GM19351 (cell line): Measurements from ENCODE around the gene CAP2.
"Not testable (repeated sequence)": the region's sequence is repeated elsewhere in the genome, so short reads cannot be mapped to it uniquely, and the experiment has no call there.

ENCODE experiments used
- ATAC-seq: cut with Tn5 transposase; IDR thresholded peaks from one replicate; pipeline ENCODE4 v1.9.1; 2021; ENCODE audit warnings: mild to moderate bottlenecking, moderate library complexity; ENCODE audit not compliant: unreplicated experiment

CAP2 gene

DNA sequence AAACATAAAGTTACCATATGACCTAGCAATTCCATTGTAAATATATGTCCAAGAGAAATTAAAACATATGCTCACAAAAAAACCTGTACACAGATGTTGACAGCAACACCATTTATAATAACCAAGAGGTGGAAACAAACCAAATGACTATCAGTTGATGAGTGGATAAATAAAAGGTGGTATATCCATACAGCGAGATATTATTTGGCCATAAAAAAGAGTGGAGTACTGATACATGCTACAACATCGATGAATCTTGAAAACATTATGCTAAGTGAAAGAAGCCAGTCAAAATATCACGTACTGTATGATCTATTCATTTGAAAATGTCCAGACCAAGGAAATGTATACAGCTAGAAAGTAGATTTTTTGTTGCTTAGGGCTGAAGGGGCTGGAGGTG is 2.9 kb downstream of the CAP2 start:
- no peak for ATAC-seq

DNA sequence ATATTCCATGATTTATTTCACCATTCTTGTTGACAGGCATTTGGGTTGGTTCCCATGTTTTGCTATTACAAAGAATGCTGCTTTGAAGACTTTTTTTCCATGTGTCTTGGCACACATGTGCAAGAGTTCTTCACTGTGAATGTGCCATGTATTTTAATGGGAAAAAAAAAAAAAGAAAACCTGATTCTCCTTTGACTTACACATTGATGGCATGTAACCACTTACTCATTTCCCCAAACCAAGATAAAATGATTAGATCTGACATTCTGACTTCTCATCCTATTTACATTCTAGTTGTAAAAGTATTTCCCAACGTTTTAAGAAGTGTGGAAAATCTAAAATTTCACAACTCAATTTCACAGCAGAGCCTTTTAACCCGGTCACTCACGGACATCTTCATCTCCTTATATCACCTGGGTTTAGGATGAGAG is 4.4 kb downstream of the CAP2 start:
- ATAC-seq = no peak

DNA sequence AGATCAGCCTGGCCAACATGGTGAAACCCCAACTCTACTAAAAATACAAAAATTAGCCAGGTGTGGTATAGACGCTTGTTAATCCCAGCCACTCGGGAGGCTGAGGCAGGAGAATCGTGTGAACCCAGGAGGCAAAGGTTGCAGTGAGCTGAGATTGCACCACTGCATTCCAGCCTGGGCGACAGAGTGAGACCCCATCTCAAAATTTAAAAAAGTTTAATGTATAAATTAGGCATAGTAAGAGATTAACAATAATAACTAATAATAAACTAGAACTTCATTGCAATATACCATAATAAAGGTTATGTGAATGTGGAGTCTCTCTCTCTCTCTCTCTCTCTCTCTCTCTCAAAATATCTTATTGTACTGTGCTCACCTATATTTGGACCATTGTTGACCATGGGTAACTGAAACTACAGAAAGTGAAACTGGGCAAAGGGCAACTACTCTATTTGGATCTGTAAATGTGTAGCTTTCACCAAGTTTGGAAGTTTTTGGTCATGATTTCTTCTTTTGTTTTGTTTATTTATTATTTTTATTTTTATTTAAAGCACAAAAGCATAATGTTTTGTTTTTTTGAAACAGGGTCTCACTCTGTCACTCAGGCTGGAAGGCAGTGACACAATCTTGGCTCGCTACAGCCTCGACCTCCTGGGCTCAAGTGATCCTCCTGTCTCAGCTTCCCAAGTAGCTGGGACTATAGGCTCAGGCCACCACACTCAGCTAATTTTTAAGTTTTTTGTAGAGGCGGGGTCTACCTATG is 12.0 kb downstream of the CAP2 start:
- not testable (repeated sequence) for ATAC-seq

DNA sequence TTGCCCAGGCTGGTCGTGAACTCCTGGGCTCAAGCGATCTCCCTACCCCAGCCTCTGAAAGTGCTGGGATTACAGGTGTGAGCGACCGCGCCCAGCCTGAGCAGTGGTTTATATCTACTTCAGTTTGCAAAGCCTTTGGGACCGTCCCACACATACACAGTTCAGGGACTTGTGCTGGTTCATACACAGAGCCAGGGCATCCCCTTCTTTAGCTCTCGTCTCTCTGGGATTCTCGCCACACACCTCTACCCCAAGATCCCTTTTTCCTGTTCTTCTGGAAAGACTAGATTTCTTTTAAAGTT is 12.5 kb downstream of the CAP2 start:
- no peak for ATAC-seq

DNA sequence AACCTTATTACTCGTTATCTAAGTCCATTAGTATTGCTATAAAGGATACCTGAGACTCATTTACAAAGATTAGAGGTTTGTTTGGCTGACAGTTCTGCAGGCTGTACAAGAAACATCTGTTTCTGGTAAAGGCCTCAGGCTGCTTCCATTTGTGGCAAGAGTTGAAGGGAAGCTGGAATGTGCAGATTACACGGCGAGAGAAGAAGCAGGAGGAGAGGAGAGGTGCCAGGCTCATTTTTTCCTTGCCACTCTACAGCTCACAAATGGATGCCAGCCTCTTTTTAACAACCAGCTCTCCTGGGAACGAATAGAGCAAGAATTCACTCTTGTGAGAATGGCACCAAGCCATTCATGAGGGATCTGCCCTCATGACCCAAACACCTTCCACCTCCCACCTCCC is 14.7 kb downstream of the CAP2 start:
- ATAC-seq = no peak

DNA sequence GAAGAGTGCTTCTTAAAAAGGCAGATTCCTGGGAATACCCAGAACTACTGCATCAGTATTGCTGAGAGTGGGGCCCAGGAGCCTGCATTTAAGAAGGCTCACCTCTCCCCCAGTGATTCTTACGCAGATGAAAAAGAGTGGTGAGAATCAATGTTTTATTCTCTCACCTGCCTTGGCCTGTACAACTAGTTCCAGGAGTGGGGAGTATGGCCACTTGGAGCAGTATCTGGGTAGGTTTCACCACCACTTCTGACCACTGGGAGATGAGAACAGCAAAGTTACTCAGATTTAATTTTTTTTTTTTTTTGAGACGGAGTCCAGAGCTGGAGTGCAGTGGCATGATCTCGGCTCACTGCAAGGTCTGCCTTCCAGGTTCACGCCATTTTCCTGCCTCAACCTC is 16.9 kb downstream of the CAP2 start:
- ATAC-seq = no peak

DNA sequence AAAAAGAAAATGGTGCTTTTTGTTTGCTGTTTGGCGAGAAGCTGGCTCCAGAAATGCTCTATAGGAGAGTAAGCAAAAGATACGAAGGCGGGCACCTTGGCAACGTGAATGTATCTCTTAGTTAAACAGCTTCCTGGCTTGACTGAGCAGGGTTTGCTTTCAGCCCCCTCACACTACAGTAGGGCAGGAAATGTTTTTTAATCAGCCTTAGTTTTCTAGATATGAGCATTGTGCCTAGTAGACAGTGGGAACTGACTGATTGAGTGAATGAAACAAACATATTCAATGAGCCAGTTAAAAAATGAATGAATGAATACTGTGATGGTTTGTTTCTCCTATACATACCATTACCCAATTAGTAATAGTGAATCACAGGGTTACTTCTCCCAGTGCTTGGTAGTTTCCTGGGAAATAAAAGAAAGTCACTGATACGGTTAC is 19.9 kb downstream of the CAP2 start:
- no peak for ATAC-seq

DNA sequence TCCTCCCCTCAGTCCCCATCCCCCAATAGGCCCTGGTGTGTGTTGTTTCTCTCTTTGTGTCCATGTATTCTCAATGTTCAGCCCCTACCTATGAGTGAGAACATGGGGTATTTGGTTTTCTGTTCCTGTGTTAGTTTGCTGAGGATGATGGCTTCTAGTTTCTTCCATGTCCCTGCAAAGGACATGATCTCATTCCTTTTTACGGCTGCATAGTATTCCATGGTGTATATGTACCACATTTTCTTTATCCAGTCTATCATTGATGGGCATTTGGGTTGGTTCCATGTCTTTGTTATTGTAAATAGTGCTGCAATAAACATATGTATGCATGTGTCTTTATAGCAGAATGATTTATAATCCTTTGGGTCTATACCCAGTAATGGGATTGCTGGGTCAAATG is 21.0 kb downstream of the CAP2 start:
- ATAC-seq = not testable (repeated sequence)

DNA sequence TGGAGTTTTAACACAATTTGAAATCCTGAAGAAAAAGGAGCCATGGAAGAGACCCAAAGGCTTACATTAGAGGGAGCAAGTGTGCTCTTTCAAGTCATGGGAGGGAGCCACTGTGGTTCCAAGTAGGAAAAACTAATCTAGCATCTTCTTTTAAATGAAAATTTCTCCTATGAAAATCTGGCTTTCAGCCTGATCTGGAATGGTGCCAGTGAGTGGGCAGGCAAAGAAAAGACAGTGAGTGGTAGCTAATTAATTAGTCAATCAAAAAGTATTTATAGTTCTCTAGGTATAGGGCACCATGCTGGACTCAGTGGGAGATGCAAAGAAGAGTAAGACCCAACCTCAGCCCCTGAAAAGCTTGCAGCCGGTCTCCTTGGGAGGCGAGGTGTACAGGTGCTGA is 21.9 kb downstream of the CAP2 start:
- ATAC-seq = no peak

DNA sequence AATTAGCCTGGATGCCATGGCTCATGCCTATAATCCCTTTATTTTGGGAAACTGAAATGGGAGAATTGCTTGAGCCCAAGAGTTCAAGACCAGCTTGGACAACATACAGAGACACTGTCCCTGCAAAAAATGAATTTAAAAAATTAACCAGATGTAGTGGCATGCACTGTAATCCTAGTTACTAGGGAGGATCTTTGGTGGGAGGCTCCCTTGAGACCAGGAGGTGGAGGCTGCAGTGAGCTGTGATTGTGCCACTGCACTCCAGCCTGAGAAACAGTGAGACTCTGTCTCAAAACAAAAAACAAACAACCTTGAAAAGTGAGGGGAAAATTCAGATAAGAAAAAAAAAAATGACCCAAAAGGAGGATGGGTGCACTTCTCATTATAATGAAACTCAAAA is 23.4 kb downstream of the CAP2 start:
- ATAC-seq = no peak

DNA sequence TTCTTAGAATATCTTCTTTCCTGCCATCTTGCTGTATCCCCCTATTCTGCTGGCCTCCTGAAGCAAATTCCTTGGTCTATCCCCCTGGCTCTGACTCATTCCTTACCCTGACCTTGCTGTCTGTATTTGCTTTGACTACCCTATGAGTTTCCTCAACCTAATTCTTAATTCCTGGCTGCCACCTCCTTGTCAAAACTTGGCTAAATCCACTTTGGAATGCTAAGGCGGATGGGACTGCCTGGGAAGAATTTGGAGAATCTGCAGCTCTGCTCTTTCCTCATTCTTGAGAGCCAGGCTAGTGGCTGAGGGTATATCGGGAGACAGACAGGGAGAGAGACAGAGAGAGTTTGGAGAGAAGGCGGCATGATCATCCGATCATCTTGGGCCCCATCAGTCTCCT is 24.4 kb downstream of the CAP2 start:
- ATAC-seq = no peak

DNA sequence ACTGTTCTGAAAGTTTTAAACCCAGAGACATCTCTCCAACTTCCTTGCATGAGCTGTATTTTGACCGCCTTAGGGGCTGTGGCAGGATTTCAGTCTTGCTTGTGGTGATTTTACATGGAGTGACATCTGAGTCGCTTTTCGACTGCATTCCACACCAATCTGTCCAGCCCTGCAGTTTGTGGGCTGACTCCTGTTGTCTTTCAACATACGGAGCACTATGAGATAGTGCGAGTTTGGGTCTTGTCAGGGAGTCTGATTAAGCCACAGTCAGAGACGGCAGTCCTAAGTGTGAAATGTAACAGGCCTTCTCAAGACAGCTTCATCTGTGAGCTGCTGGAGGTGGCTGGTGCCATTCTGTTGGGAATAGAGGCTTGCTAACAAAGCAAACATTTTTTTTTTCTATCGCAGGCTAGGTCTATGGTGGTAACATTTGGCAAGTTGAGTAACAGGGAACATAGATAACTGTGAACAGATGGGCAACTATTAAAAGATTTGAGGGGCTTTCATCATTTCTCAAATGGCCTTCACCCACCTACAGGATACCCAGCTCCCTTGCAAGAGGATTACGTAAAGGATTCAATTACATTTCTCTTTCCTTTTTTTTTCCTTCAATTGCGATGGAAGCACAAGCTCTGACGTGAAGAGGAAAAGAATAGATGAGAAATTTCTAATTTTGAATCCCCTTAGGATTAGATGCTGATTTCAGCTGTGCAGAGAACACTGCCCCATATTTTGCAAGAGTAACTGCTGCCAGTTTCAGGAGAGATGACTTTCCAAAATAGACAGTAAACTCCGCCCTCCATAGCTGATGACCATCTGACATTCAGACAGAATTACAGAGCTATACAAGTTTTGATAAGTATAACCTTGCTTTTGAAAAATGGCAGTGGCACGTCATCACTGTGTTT is 25.1 kb downstream of the CAP2 start:
- no peak for ATAC-seq

DNA sequence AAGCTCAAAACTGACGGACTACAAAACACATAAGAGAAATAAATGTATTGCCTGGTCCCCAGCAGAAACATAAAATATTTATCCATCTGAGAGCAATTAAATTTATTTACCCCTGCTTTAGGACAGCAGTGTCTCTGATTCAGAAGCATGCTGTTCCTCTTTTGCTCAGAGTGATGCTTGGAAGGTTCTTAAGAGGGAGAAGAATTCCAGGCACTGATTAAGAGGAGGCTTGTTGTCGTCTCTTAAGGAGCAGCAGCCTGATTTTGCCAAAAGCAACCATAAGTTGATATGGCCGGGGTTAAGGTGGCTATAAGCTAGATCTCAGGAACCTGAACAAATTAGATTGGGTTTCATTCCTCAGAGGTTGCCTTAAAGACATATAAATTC is 25.8 kb downstream of the CAP2 start:
- no peak for ATAC-seq

DNA sequence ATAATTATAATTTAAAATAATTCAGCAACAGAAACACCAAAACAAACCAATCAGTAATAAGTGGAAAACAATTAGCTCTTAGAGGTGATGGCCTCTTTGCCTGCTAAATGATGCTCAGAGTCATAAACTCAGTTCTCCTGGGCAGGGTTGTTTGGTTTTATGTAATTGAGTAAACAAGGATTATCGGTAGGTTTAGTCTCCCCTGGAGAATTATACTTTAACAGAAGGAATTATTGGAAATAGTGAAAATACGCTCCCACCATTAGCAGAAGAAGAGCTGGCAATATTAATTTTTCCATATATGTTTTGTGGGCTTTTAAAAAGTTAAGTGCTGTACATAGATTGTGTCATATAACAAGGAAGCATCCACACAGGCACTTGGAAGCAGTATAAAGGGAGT is 27.0 kb downstream of the CAP2 start:
- no peak for ATAC-seq

DNA sequence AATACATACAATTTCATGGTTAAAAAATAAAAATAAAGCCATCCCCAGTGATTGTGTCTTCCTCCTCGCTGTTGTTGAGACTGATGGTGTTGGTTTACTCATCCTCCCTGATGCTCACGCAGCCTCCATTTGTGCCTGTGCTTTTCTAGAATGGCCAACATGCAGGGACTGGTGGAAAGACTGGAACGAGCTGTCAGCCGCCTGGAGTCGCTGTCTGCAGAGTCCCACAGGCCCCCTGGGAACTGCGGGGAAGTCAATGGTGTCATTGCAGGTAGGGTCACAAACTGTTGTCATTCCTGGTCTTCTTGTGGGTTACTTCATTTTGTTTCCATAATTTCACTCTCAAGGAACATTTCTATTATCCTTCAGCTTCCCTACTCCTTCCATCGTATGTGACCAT is 28.0 kb downstream of the CAP2 start:
- no peak for ATAC-seq

DNA sequence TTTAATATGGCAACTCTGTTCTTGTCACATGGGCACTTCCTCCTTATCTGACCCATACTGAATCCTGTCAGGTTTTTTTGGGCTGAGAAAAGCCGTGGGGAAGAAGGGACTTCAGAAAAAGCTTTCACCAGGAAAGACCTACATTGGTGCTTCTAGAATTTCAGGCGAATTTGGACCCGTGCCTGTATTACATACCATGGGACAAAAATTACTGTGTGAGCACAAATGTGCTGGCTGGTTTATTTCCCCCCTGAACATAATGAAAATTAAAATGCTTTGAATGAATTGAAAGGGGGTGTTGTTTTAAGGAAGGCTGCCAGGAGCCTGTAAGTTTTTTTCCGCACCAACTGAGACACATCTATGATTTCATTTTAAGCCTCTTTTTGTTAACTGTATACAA is 29.6 kb downstream of the CAP2 start:
- no peak for ATAC-seq

DNA sequence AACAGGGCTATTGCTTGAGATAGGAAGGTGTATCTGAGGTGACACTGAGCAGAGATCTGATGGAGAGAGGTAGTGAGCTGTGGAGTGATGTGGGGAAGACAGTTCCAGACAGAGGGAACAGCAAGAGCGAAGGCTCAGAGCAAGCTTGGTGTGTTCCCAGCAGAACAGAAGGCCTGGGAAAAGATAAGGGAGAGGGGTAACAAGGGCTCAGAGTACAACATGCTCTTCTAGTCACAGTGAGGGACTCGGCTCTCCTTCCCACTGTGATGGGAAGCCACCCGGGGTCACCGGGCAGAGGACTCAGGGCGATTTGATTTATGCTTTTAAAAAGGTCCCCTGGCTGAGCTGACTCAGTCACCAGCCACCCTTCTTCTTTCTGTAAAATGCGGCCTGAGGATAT is 33.7 kb downstream of the CAP2 start:
- ATAC-seq = no peak

DNA sequence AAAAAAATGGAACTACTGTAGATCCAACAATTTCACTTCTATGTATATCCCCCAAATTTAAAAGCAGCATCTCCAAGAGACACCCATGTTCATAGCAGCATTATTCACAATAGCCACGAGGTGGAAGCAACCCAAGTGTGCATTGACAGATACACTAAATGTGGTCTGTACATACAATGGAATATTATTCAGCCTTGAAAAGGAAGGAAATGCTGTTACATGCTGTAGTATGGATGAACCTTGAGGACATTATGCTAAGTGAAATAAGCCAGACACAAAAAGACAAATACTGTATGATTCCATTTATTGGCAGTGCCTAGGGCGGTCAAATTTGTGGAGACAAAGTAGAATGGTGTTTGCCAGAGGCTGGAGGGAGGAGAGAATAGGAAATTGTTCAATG is 34.2 kb downstream of the CAP2 start:
- no peak for ATAC-seq

DNA sequence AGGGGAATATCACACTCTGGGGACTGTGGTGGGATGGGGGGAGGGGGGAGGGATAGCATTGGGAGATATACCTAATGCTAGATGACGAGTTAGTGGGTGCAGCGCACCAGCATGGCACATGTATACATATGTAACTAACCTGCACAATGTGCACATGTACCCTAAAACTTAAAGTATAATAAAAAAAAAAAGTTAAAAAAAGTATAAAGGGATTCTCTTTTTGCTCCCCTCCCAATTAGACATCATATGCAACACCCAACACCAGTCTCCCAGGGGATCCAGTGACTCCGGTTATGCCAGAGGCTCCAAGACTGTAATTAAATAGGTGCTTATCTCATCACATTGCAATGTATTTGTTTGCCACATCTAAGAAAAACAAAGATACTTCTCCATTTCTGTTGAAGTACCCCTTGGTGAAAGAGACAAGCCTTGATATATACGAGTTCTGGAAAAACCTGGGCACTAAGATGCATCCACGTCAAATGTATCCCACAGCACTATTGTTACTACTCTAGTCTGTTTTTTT is 35.3 kb downstream of the CAP2 start:
- ATAC-seq = not testable (repeated sequence)

DNA sequence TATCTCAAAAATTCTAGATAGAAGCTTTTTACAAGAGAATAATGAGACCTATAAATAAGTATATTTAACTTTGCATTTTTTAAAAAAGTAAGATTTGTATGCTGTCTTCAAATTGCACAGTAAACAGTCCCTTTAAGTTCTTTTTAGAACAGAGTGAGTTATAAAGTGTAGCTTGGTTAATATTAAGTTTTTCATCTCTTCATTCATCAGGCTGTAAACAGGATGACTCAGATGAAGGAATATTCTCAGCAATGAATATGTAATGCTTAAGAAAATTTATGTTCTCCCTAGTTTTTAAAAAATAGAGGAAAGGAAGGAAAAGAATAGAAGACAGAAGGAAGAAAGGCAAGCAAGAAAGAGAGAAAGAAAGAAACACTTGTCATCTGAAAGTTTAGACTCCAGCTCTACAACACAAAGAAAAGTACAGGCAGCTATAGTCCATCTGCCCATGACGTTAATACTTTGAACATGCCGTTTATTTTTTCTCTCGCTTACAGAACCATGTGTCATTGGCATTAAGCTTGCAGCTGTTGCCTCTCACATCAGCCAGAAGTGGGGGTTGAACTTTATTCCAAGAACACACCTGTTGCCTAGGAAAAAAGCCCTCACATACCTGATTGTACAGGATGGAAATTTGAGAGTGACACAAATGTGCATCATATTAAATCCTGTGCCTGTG is 36.1 kb downstream of the CAP2 start:
- no peak for ATAC-seq

DNA sequence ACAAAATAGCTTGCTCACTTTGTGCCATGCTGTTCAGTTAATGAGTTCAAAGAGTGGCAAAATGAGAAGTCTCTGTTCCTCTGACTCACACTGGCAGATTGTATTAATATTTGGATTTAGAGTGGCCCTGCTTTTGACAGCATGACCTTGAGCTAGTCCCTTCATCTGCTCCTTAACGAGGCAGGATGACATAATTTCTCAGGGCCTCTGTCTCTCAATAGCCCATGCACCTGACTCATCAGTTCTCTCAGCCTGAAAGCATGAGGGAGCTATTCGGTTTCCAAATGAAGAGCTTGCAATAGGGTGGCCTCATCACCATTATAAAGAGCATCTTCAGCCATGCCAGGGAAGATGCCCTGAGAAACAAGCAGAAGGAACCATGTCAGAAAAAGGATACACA is 38.2 kb downstream of the CAP2 start:
- no peak for ATAC-seq

DNA sequence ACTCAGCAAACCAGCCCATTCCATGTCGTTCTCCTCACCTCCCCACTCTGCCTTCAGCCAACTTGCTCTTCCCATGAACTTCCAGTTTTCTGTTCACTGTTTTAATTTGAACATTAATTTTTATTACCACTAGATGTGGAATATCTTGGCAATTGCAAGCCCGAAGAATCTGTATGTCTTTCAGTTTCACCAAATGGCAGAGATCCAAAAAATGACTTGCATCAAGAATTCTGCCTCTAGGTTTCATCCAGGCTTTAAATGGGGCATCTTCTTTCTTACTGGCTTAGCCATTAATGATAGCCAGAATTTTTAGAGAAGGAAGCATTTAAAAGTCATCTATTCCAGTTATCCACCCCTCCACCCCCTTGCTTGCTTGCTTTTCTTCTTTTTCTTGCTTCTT is 39.0 kb downstream of the CAP2 start:
- ATAC-seq = no peak
